Stimulated activated CD4-positive, alpha-beta T cell treated with anti-CD3 and anti-CD28 coated beads, Interleukin-15, amount 100 ng/mL, for 48 hours (primary cell): ENCODE measurements around the gene TBC1D5.
"Not testable (repeated sequence)": the region's sequence is repeated elsewhere in the genome, so short reads cannot be mapped to it uniquely, and the experiment has no call there.

Experiments
- DNase-seq, 2 donors: peaks; one replicate each; pipeline ENCODE4 v3.0.0-alpha.2; 2020; ENCODE audit warnings: low read depth in 2 of 2

TBC1D5 gene

DNA sequence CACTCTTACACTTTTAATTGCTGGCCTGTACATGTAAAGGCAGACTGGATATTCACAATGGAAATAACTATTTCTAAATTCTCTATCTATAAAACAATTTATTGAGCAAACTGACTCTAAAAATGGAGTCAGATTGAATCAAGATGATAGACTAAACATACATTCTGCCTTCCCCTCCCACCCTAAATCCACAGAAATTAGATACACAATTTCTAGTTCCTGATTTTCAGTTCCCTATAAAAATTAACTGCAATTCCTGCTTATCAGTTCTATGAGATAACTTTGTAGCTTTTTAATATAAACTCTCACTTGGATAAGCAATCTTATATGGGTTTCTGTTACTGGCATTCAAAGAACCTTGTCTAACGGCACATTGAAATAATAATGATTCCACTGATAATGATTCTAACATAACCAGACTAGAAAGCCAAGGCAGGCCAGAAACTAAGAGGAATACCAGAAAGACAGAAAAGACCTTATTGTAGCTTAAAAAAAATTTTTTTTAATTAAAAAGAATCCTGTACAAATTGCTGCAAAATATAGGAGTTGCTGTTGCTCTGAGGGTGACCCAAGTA lies 33.1 kb downstream of the TBC1D5 start:
- DNase-seq: no peak

DNA sequence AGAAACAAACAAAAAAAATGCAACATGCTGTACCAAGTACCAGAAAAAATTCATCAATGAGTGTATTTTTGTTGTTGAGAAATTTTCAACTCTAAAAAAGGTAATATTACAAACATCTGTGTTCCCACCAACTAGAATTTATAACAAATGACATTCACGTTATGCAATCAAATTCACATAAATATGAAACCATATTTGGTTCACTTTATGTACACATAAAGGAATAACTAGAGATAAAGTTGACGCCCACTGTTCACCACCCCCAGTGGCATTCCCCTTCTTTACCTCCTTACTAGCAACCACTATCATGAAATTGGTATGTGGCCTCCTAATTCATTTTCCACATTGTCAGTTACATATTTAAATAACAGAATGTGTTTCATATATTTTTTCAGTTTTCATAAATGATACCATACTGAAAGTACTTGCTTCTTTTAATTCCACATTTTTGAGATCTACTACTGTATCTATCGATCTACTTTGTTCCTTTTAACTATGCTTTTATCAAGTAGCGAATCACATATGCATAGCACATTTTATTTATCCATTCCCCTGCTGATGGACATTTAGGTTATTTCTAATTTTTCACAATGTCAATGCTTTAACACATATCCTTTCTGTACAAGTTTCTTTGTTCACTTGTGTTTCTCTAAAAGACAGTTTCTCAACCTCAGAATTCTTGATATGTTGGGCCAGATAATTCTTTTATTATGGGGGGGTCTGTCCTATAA lies 34.5 kb downstream of the TBC1D5 start:
- DNase-seq: no peak

DNA sequence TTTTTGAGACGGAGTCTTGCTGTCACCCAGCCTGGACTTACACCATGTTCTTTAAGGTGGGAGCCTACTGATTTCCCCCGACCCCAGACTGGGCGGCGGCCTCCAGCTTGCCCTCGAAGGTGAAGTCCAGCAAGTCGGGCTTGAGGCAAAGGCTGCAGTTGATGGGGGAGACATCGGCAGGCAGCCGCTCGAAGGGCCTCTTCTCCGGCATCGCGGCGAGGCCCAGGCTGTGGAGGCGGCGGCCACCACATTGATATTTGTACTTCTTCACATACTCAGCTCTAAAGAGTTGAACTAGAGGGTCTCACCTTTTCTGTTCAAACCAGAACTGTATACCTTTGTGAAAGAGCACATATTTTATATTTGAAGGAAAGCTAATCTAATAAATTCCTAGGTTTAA lies 36.4 kb downstream of the TBC1D5 start:
- DNase-seq: not testable (repeated sequence)

DNA sequence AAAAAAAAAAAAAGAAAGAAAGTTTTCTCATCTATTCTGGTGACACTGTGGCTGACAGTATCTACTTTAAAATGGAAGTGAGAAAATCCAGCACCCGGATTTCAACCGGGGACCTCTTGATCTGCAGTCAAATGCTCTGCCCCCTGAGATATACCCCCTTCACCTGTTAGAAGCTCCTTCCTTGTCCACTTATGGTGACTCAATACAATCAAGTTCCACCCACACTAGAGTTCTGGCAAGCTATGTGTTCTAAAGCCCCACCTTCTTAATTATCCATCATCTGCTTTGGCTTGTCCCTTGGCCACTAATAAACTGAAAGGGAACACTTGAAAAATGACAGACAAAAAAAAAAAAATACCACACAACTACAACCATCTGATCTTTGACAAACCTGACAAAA lies 42.6 kb downstream of the TBC1D5 start:
- DNase-seq: not testable (repeated sequence)

DNA sequence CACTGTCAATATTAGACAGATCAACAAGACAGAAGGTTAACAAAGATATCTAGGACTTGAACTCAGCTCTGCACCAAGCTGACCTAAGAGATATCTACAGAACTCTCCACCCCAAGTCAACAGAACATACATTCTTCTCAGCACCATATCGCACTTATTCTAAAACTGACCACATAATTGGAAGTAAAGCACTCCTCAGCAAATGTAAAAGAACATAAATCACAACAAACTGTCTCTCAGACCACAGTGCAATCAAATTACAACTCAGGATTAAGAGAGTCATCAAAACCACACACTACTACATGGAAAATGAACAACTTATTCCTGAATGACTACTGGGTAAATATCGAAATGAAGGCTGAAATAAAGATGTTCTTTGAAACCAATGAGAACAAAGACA lies 46.8 kb downstream of the TBC1D5 start:
- DNase-seq: not testable (repeated sequence)

DNA sequence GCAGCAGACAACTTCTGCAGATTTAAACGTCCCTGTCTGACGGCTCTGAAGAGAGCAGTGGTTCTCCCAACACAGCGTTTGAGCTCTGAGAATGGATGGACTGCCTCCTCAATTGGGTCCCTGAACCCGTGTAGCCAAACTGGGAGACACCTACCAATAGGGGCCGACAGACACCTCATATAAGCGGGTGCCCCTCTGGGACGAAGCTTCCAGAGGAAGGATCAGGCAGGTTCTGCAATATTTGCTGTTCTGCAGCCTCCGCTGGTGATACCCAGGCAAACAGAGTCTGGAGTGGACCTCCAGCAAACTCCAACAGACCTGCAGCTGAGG lies 48.8 kb downstream of the TBC1D5 start:
- not testable (repeated sequence) for DNase-seq

DNA sequence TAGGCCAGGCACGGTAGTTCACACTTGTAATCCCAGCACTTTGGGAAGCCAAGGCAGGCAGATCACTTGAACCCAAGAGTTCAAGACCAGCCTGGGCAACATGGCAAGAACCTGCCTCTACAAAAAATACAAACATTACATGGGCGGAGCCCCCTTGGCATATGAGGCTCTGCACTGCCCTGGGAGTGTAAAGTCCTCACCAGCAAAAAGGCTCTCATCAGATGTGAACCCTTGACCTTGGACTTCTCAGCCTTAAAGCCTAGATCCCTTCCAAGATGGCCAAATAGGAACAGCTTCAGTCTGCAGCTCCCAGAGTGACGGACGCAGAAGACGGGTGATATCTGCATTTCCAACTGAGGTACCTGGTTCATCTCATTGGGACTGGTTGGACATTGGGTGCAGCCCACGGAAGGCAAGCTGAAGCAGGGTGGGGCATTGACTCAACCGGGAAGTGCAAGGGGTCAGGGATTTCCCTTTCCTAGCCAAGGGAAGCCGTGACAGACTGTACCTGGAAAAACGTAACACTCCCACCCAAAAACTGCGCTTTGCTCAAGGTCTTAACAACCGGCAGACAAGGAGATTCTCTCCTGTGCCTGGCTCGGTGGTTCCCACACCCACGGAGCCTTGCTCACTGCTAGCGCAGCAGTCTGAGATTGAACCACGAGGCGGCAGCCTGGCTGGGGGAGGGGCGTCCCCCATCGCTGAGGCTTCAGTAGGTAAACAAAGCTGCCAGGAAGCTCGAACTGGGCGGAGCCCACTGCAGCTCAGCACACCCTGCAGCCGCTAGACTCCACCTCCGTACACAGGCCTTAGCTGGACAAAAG lies 49.4 kb downstream of the TBC1D5 start:
- peak; percentile 14 to 43 for DNase-seq

DNA sequence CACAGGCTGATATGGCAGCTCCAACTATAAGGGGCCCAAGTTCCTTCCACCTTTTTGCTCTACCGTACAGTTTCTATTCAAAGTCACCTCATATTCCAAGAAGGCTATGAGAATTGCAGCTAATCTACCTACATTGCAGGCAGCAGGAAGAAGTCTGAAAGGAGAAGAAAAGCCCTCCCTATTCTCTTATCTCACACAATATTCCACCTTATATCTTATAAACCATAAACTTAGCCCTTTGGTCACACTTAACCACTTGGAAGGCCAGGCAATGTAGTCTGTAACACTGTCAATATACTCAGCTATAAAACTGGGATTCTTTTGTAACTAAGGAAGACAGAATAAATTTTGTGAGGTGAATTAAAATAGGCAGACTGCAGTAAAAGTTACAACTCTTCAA lies 54.9 kb downstream of the TBC1D5 start:
- DNase-seq: no peak

DNA sequence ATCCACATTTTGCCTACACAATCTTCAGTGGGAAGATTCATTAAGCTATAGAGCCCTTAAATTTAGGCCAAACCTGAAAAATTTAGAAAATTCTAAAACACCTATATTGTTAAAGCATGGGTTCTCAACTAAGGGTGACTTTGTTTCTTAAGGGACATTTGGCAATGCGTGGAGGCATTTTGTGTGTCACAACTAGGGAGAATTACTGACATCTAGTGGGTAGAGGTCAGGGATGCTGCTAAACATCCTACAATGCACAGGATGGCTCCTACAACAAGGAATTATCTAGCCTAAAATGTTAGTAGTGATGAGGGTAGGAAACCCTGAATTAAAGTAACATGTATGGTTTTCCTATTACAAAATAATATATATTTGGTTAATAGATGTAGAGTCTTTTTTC lies 55.8 kb downstream of the TBC1D5 start:
- DNase-seq: no peak

DNA sequence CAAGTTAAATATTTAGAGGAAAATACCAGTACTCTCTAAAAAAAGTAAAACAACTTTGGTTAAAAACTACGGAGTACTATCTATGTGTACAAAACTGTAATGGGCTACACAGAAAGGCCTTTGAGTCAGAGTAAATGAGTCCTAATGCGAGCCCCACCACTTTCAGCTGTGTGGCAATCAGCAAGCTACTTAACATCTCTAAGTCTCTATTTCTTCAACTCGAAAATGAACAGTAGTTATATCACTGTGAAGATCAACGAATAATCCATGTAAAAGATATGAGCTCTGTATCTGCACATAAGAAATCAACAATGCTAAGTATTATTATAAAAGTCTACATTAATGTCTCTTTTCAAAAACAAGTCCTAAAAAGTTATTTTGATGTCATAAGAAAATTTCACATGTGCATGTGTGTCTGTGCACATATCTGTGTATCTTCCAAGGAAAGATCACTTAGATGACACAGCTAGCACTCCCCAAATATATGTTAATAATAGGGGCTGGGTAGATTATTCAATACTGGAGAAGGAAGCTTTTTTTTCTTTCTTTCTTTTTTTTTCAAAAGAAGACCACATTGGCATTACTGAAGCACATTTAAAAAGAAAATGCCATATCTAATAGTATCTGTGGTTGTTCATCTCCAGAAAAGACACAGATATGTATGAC lies 58.8 kb downstream of the TBC1D5 start:
- no peak for DNase-seq

DNA sequence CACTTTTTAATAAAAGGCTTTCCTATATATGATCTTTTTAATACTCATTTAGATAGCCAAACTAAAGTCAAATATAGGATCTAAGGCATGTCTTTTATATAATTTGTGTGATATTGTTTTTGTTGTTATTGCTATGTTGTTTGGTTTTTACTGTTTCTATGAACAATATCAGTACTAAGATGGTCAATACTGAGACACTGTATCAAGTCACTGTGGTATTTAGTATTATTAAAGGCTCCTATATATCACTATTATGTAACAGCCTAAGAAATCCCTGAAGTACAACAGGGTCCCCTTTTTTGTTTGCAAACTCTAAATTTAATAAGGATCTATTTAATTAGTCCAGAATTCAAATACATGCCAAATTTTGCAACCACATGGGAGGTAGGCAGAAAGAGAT lies 61.9 kb downstream of the TBC1D5 start:
- no peak for DNase-seq

DNA sequence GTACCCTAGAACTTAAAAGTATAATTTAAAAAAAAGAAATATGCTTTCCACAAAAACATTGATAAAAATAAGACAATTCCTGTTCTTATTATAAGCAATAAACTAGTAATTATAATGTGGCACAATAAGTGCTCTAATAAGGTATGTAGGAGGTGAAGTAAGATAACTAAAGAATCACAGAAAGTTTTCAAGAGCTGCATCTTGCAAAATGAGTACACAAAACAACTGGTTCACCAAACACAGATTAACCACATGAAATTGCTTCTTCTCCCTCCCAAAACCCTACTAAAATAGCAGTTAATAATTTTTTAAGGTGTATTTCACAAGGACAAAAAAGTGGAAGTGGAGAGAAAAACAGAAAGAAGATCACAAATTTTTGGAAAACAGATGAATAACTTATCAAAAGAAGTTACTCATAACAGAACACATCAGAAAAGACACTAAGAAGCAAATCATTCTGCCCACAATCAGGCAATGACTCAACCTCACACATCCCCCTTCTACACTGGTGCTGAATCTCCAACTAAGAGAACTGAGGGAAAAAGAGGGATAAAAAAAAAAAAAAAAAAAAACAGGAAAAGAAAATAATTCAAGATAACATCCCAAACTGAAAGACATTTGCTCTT lies 64.2 kb downstream of the TBC1D5 start:
- no peak for DNase-seq

DNA sequence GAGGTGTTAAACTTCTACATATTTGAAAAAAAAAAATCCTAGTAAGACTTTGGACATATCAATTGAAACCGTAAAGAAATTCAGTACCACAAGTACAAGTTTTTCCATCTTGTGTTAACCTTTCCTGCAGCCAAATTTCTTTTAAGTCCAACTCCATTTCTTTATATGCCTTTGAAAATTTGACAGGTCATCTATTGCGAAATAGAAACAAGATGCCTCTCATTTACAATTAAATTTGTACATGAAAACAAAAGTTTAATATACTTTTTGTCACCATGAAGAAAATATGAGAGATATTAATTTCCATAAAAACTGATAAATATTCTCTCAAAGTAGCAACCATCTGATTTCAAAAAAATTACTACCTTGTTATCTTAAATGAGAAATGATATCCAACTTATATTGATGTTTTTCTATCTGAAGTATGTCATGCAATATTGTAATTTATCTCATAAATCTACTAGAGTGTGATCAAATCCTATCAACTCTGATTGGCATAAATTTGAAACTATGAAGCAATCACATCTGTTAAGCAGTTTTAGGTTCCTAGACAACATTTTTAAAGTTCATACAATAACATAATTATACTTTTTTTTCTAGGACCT lies 68.2 kb downstream of the TBC1D5 start:
- no peak for DNase-seq

DNA sequence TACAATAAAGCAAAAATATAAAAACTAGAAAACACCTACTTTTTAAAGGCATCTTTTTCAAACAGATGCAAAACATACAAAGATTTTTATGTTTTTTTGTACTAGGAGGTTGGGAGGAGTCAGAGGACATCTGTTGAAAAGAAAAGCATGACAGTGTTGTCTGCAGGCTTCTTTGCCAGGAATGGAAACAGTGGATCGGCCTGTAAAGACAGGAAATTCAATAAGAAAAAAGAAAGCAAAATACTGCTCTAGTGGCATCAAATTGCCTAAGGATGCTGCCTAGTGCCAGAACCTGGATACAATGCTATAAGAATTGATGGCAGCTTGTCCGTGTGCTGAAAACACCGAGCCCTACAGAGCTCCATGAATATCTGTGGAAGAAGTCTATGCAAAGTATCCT lies 69.9 kb downstream of the TBC1D5 start:
- DNase-seq: no peak

DNA sequence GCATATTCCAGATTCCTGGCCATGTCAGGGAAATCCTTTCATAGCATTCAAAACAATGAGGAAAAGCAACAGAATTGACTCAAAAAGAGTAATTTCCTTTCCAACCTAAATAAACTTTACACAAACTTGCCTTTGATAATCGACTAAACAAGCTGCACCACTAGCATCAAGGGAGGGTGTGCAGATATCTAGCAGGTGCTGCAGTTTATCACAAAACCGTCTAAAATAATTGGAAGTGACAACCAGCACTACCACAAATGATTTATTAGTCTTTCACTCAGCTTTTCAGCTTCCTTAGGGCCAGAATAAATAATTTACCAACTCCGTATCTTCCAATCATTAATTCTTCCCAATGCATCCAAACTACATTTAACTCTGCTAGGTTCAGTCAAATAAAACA lies 71.7 kb downstream of the TBC1D5 start:
- DNase-seq: no peak

DNA sequence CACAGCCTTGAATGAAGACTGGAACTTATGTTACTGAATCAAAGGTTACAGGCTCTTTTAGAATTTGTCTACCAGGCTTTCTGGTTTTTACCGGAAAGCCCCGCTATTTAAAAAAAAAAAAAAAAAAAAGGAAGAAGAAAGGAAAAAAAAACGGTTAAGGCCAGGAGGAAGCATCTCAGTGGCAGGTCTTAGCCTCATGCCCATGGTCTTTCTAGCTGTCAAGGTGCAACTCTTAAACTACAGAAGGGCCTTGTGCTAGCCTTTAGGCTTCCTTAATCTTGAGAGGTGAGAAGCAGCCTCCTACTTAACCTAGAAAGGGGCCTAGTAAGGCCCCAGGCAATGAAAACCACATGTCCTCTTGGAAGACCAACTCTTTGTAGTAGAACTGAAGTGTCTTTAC lies 77.5 kb downstream of the TBC1D5 start:
- no peak for DNase-seq

DNA sequence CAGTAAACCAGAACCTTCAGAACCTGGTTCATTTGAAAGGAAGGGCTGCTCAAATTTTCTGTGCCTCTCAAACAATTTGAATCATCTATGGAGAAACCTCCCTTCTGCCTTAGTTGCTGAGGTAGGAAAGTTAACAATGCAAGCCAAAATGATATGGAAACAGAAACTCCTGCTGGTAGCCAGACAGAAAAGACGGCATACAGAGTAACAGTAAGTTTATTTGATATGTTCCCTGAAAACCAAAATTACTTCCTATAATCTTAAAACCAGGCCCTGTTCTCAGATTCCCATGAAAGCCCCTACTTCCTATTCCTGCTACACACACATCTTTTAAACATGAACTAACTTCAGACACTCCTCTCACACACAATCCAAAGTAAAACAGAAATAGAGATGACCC lies 86.2 kb downstream of the TBC1D5 start:
- no peak for DNase-seq

DNA sequence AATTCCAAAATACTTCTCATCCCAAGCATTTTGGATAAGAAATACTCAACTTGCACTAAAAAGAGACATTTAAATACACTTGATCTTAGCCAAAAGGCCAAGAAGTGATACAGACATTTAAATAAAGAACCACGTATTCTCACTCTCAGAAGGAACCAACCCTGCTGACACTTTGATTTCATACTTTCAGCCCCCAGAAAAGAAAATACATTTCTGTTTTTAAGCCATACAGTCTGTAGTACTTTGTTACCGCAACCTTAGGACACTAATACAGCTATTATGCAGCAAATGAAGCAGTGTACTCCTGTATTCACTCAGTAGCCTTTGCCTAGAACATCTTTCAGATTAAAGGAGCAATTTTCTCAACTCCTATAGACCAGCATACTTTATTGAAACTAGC lies 86.7 kb downstream of the TBC1D5 start:
- no peak for DNase-seq

DNA sequence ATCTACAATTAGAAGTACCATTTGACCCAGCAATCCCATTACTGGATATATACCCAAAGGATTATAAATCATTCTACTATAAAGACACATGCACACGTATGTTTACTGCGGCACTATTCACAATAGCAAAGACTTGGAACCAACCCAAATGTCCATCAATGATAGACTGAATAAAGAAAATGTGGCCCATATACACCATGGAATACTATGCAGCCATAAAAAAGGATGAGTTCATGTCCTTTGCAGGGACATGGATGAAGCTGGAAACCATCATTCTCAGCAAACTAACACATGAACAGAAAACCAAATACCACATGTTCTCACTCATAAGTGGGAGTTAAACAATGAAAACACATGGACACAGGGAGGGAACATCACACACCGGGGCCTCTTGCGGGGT lies 92.7 kb downstream of the TBC1D5 start:
- not testable (repeated sequence) for DNase-seq

DNA sequence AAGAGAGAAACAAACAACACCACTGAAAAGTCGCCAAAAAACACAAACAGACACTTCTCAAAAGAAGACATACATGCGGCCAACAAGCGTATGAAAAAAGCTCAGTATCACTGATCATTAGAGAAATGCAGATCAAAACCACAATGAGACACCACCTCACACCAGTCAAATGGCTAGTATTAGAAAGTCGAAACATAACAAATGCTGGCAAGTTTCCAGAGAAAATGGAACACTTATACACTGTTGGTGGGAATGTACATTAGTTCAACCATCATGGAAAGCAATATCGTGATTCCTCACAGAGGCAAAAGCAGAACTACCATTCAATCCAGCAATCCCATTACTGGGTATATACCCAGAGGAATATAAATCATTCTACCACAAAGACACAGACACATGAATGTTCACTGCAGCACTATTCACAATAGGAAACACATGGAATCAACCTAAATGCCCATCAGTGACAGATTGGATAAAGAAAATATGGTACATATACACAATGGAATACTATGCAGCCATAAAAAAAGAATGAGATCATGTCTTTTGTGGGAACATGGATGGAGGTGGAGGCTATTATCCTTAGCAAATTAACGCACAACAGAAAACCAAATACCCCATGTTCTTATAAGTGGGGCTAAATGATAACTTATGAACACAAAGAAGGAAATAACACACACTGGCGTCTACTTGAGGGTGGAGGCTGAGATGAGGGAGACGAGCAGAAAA lies 93.6 kb downstream of the TBC1D5 start:
- DNase-seq: not testable (repeated sequence)
